Urothelium cell line (cell line): Measurements from ENCODE around the gene SBF2.

Experiments used
- DNase-seq: peaks from one replicate; pipeline ENCODE4 v3.0.0; 2011; ENCODE audit warnings: low spot score, mixed read lengths
- FAIRE-seq: peaks from 2 replicates; lab custom pipeline; 2011; peaks lifted over from hg19 to GRCh38; lab: Jason Lieb, UNC

The SBF2 gene

DNA sequence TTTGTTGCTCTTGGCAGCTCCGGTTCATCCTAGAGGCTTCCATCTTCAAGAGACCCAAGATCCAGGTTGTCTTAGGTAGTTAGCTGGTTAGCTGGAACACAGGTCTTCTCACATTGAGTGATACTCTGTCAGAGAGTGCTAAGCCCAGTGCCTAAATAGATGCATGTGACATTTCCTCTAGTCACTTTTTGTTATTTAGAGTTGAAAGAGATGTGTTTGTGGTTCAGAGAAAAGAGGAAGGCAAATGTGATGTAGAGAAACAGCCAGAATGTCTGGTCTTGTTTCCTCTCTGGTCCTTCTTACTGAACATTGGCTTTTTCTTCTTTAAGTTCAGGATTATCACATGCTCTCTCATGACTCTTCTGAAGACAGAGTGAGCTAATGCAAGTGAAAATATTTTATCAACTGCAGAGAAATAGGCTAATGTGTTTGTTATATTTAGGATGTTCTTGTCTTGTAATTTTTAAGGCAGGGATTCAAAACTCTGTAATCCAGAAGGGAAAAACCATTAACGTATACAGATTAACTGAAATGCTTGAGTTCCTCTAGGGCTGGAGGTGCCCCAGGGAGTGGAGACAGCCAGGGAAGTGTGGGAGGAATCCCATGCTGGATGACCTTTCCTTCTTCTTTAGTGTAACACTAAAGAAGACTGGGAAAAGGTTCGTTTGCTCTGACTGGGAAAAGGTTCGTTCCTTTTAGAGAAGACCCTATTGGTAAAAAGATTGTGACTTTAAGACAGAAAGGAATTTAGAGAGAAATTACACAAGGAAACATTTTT, 554.7 kb downstream of the SBF2 start:
- DNase-seq (no peak), FAIRE-seq (no peak)

- DNase-seq: no peak
- no peak for FAIRE-seq
Observed at GRCh38 chr11:9738707-9739106, 555.3 kb downstream of the SBF2 start.

DNA sequence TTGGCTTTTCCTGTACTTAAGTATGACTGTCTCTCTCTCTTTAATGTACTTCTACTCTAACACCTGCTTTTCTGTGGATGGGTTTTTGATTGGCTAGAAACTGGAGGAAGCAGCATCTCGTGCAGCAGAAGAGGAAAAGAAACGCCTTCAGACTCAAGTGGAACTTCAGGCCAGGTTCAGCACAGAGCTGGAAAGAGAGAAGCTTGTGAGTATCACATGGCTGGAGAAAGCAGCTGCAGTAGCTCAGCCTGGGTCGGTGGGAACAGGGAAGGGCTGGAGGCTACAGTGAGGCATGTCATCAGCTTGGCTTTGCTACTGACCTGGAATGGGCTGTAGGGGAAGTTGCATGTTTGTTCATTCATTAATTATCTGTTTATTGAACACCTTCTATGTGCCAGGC, 555.9 kb downstream of the SBF2 start:
- DNase-seq: no peak

DNA sequence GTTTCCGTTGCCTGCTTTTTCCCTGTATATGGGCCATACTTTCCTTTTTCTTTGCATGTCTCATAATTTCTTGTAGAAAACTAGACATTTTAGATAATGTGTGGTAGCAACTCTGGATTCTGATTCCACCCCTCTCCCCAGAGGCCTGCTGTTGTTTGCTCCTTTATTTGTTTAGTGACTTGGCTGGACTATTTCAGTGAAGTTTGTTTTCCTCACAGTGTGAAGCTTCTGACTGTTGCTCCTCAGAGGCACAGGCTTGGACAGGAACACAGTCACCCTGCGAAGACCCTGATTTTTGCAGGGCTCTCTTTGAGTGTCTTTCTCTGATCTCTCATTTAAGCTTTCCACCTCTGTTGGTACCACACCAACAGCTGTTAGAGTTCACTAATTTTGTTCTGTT, 557.7 kb downstream of the SBF2 start:
- FAIRE-seq (no peak), DNase-seq (no peak)

More for the DNA sequence above, 555.9 kb downstream of the SBF2 start:
- no peak for FAIRE-seq

GRCh38 chr11:9735919-9736318, 558.1 kb downstream of the SBF2 start:
- no peak for FAIRE-seq
- no peak for DNase-seq

GRCh38 chr11:9735236-9735635, 558.8 kb downstream of the SBF2 start:
- no peak for DNase-seq
- no peak for FAIRE-seq

DNA sequence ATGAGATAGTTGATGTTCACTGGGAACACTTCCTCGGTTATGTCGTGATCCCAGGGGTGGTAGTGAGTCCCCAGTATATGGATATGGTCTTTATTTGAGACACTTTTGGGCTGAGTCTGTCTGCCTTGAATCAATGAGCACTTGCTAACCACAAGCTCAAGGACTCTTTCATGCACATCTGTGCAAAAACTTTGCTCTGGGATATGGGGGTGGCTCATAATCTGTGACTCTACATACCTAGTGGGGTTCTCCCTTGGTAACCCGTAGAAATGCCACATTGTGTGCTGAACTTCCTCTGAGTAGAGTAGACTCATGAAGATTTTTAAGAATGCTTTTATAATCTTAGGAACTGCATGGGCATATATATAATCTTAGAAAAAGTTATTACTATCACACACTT, 560.8 kb downstream of the SBF2 start:
- FAIRE-seq (no peak), DNase-seq (no peak)

DNA sequence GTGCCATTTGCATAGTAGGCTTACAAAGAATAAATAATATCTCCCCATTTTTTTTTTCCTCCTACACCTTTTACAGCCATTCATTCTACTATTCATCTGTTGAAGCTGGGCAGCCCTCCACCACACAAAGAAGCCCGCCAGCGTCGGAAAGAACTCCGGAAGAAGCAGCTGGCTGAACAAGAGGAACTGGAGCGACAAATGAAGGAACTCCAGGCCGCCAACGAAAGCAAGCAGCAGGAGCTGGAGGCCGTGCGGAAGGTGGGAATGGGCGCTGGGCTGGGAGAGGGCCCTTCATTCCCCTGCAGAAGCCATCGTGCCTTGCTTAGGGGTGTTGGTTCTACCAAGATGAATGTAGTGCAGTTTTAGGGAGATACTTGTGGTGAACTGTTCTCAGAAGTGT, 561.6 kb downstream of the SBF2 start:
- FAIRE-seq: no peak
- DNase-seq: no peak

DNA sequence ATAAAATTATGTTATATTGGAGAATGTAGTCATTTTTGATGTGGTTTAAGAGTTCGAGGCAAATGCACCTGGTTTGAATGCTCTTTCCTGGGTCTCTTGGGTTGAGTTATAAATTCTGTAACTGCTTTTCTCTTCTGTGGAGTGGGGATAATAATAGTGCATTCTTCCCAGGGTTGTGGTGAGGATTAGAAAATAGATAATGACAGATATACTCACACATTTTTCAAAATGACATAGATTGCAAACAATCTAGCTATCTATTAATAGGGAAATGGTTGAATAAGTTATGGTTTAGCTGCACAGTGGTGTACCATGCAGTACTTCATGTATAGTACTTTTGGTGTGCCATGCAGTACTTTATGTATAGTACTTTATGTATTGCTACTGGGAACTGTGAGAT, 562.8 kb downstream of the SBF2 start:
- FAIRE-seq: no peak
- no peak for DNase-seq
